Dermis blood vessel endothelial cell (primary cell): ENCODE data around the gene FLT4. TPM values are rescaled to one million over a fixed set of nuclear protein-coding genes. Genes with fewer than 3 reads are reported as not detected.
"Not testable (repeated sequence)": the region's sequence is repeated elsewhere in the genome, so short reads cannot be mapped to it uniquely, and the experiment has no call there.

Experiments
- DNase-seq: peaks from one replicate; pipeline ENCODE4 v3.0.0; 2010
- total RNA-seq: library from RNA; depleted of rRNA; stranded (reverse); fragments of >200 nt; gene quantifications from 2 replicates; pipeline ENCODE4 v1.2.3, GENCODE V29; 2014

Gene FLT4
- 341 and 471 TPM in 2 replicates for total RNA-seq

- DNase-seq: peak; percentile 31
These were observed at the start of gene FLT4 for GRCh38 chr5:180649297-180650039. Gene FLT4, minus strand, starts transcription at chr5:180649600. Its CDS starts 55 bp downstream, at chr5:180649545.

DNA sequence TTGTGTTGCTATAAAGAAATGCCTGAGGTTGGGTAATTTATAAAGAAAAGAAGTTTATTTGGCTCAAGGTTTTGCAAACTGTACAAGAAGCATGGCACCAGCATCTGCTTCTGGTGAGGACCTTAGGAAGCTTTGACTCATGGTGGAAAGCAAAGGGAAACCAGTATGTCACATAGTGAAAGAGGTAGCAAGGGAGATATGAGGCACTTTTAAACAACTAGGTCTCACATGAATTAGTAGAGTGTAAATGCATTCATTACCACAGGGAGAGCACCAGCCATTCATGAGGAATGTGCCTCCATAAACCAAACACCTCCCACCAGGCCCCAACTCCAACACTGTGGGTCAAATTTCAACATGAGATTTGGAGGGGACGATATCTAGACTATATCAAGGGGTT lies 49.6 kb upstream of the FLT4 start:
- DNase-seq: no peak

DNA sequence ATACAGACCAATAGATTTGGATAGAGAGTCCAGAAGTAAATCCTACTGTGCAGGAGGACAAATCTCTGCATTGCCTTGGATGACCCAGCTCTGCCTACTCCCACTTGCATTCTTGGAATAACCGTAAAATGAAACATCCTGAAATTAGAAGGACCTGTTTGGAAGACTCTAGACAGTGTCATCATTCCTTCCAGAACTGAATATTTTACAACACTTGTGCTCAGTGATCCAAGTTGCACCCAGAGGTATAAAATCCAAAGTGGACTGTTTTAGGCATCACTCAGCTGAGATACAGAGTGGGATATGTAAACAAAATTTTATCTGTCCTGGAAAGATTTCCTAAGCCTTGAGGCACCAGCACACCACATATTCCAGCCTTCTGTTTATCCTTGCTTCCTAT lies 46.7 kb upstream of the FLT4 start:
- no peak for DNase-seq

GRCh38 chr5:180692429-180692828 lies 43.0 kb upstream of the FLT4 start:
- DNase-seq: no peak

DNA sequence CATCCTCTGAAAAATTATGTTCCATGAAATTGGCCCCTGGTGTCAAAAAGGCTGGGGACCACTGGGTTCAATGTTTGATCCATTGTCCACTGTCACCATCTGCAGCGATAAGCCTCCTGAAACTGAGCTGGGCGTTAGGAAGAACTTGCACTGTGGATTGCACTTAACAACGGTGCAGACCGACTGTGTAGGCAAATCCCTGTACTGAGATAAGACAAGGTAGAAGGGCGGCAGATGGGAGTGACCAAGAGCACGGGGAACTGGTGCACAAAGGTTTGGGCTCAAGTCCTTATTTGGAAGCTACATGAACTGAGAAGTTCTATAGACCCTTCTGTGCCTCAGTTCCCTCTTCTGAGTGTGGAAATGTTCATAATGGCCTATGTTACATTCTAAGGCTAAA lies 41.6 kb upstream of the FLT4 start:
- no peak for DNase-seq

GRCh38 chr5:180690562-180690961 lies 41.2 kb upstream of the FLT4 start:
- DNase-seq: no peak

GRCh38 chr5:180689775-180690174 lies 40.4 kb upstream of the FLT4 start:
- DNase-seq: no peak

GRCh38 chr5:180689071-180689694 lies 39.8 kb upstream of the FLT4 start:
- no peak for DNase-seq

DNA sequence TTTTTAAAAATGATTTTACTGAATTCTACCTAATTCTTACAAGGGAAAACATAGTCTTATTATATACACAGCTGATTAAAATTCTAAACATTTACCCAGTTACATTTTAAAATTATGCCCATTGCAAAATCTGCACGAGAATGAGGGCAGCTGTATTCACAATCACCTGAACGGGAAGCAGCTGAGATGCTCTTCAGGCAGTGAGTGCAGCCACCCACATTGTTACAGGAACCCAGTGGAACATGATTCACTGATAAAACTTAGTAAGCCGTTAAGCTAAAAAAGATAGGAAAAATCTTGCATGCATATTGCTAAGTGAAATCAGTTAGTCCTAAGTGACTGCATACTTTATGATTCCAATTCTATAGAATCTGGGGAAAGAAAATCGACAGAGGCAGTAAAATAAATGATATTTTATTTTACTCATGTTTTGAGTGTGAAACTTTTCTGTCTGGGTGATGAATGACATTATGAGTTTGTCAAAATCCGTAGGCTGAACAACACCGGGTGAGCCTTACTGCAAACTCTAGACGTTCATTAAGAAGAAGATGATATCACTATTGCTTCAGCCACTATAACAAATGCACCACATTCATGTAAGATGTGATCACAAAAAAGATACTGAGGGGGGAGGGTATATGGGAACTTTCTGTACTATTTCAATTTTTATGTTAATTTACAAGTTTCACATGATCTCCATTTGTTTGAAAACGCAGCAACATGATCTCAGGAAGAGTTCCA lies 39.1 kb upstream of the FLT4 start:
- no peak for DNase-seq

DNA sequence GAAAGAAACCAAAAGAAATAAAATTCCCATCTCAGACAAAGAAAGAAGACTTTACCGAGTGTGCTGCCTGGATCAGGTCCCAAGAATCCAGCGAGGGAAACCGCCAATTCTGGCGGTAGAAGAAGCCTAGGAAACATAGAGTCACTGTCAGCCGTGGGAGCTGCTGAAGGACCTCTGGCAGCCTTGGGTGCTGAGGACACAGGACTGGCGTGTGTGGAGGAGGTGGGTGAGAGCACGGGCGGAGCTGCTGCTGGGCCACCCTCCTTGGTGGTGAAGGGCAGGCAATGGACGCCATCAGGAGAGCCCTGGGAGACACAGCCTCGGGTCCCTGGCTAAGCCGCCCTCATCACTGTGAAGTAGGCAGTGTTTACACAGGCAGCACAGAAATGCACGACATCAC lies 37.4 kb upstream of the FLT4 start:
- DNase-seq: not testable (repeated sequence)

DNA sequence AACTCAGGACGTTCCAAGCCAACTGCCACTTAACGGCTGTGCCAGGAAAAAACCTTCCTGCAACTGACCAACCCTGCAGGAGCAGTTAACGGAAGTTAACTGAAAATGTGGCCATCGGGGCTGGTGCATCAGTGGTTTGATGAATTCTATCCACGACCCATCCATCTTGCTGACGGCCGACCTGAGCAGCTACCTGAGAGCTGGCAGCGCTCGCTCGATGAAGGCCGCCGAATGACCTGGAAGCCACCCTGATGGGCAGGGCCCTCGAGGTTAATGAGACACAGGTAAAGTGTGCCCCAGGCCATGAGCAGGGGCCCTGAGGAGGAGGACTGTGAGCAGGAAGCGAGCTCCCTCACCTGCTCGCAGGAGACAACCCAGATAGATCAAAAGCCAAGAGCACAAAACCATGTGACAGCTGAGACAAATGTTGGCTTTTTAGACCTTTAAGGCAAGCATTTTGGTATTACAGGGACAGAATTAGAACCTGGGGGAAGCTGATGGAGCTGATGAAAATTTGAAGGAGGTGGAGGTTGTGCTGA lies 35.3 kb upstream of the FLT4 start:
- no peak for DNase-seq

GRCh38 chr5:180683220-180683922 lies 34.0 kb upstream of the FLT4 start:
- no peak for DNase-seq

GRCh38 chr5:180682560-180682959 lies 33.2 kb upstream of the FLT4 start:
- DNase-seq: no peak

GRCh38 chr5:180682008-180682407 lies 32.6 kb upstream of the FLT4 start:
- not testable (repeated sequence) for DNase-seq

GRCh38 chr5:180678319-180678718 lies 28.9 kb upstream of the FLT4 start:
- DNase-seq: not testable (repeated sequence)

GRCh38 chr5:180675036-180675635 lies 25.7 kb upstream of the FLT4 start:
- no peak for DNase-seq

DNA sequence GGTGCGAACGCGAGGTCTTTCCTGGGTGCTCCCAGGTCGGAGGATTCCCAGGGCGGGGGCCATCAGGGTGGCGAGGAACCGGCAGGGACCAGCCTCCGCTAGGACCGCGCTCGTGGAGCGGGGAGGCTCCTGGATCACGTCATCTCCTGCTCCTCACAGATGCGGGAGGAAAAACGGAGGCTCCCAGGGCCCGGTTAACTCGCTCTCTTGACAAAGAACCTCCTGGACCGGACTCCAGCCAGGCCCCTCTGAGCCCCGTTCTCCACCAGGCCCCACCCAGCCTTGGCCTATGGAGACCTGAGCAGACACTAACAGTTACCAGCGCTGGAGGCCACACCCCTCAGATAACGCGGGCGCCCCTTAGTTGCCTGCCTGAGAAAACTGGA lies 24.7 kb upstream of the FLT4 start:
- DNase-seq: not testable (repeated sequence)

GRCh38 chr5:180673371-180674089 lies 24.1 kb upstream of the FLT4 start:
- DNase-seq: no peak

DNA sequence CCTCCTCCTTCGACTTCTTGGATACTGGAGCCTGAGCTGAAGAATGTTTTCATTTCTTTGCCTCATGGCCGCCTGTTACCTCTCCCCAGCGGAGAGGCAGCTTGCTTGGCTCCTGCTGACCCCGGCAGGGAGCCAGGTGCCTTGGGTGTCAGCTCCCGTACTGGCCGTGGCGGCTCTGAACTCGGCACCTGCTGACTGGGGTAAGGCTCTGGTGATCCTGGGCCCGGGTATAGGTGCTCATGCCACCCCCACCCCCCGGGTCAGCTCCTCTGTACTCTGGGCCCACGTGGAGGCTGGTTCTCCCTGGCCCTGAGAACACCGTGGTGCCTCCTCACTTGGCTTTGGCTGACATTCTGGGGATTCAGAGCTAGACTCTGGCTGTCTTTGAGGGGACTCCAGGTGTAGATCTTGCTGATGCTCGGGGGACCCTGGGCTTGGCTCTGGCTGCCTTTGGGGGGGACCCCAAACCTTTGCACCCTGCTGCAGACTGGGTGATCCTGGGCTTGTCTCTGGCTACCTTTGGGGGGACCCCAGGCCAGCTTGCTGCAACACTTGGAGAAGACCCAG lies 22.6 kb upstream of the FLT4 start:
- not testable (repeated sequence) for DNase-seq

GRCh38 chr5:180670586-180671359 lies 21.4 kb upstream of the FLT4 start:
- peak; percentile 86 for DNase-seq
